NCI-H526 treated with DMSO at 0.1 percent for 48 hours (cell line): ENCODE data around the gene PCSK5.
"Not testable (repeated sequence)": the region's sequence is repeated elsewhere in the genome, so short reads cannot be mapped to it uniquely, and the experiment has no call there.

Experiments
- DNase-seq: peaks from one replicate; lab custom pipeline; 2025; lab: John Stamatoyannopoulos, UW

The PCSK5 gene

DNA sequence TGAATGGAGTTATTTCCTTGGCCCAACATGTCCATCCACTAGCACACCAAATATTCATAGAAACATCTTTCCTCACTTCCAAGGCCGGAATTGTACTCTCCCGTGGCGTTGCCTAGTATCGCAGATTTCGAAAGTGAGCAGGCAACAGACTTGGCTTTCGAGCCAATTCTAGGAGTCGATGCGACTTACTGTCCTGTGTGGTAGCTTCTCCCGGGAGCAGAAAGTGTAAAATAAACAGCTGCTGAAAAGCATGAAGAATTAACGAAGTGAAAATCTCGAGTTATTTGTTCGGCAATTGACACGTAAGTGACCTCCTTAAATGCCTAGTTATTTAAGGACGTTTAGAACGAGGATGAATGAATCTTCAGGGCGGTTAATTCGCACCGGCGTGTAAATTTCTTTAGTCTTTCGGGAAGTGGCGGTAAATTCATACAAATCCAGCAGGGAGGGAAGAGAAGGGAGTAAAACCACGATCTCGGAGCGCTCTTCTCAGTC lies 449 bp upstream of the PCSK5 start:
- DNase-seq, result peak; percentile 52

DNA sequence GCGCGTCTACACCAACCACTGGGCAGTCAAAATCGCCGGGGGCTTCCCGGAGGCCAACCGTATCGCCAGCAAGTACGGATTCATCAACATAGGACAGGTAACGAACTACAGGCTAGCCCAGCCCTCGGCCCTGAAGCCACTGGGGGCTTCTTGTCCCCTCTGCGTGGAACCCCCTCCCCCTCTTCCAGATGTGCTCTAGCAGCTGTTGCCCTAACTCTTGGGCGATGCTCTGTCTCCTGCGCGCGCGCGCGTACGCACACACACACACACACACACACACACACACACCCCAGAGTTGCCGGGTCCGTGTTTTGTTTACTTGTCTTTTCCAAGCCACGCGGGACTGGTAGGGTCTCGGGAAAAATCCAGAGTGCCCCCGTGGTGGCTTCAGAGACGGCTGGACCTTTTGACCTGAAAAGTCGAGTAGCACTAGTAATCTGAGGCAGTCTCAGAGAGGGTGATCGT lies 836 bp downstream of the PCSK5 start:
- no peak for DNase-seq

DNA sequence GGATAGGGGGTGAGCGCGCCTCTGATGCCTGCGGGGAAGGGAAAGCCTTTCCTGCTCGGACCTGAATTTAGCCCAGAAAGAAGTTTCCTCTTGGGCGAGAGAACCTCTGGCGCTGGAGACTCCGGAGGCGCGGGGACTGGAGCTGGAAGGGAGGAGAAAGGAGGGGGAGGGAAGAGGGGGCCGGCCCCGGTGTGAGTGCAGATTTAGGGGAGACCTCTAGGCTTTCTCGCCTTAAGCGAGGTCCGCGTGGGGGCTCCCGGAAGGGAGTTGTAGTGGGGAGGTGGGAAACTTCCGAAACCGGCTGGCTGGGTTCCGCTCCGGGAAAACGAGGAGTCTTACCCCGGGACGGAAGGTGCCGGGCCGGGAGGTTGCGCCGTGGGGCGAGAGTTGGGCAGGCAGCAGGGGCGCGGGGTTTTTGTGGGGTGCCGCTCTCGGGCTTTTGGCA lies 1.3 kb downstream of the PCSK5 start:
- no peak for DNase-seq

DNA sequence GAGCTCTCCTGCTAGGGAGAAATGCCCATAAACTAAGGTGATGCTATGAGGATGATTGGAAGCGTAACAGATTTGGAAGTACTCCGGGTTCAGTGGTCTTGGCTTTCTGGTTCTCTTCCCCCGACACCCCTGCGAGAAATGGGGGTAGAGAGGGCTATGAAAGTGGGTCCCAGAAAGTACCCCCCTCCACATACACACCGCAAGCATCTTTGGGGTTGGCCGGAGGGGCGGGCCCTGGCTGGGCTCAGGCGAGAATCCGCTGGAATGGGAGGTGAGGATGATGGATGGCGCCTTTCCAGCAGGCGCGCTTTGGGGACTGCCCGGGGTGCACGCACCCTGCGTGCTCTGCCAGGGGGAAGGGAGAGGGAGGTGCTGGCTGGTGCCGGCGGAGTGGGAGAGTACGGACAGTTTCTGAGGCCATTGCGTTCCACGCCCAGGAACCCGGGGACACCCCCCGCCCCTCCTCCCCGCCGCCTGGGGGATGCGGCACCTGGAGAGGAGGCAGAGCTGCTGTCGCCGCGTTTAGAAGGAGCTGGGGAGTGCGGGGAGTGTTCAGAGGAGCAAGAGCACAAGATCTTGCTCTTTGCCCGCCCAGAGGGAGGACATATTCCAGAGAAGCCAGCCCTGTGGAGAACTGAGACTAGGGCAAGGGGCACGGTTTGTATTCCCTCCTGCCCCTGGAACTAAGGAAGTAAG lies 1.9 kb downstream of the PCSK5 start:
- DNase-seq, result peak; percentile 23

DNA sequence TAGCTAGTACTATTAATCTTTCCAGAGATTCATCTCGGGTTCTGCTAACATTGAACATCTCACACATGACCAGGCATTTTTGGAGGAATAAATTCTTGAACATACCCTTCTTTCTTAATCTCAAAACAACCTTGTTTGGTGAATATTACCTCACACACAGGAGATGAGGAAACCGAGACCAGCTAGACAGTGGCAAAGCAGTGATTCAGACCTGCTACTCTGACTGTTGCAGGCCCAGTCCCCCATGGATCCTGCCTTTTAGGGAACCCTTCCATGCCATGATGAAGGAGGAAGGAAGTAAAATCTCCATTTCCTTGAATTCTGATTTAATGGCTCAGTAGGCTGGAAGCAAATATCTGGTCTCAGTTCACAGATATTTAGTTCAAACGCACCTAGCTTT lies 2.6 kb downstream of the PCSK5 start:
- DNase-seq, result no peak

DNA sequence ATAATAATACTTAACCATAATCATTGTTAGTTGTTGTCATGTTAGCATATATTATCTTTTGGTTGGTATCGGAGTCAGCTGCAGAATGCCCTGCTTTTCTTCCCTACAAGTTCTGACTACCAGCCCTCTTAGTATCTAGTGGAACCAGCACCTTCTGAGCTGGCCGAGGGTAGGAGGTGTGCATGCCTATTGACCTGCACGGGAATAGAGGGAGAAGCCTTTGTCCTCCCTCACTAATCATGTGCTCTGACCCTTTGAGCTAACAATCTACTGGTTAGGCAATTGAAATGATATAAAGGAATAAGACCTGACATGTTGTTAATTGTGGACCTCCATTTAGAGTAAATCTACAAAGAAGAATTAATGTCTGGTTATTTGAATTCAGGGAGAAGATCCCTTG lies 4.1 kb downstream of the PCSK5 start:
- DNase-seq, result peak; percentile 5

DNA sequence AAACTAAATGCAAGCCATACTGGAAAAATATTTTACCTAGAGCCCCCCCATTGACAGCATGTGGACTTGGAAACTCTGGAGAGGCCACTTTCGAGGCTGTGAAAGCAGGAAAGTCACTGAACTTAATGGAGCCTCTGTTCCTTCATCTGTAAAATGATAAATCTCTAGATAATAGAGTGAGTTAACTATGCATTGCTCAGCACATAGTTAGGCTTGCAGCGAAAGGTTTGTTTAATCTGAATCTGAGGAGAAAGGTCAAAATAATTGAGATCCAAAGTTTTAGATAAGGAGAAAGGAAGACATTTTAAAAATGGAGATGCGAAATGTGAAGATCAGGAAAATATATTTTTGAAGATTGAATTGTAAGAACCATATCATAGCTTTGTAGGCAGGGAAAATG lies 4.6 kb downstream of the PCSK5 start:
- DNase-seq, result no peak

DNA sequence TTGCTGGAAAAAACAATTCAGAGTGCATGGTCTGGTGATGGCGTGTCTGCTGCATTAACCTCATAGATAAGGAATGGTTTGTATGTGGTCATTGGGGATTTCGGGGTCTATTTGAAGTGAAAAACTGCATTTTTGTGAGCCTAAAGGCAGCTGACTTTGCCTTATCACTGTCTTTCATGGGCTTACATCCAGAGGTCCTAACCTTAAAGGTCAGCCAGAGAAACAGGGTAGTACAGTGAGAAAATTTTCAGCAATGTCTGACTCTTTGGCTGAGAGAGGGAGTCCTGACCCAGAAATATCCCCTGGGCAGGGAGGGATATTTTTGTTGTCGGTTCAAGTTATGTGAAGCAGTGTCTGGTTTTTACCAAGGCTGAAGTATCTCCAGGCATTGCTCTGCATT lies 5.7 kb downstream of the PCSK5 start:
- no peak for DNase-seq

DNA sequence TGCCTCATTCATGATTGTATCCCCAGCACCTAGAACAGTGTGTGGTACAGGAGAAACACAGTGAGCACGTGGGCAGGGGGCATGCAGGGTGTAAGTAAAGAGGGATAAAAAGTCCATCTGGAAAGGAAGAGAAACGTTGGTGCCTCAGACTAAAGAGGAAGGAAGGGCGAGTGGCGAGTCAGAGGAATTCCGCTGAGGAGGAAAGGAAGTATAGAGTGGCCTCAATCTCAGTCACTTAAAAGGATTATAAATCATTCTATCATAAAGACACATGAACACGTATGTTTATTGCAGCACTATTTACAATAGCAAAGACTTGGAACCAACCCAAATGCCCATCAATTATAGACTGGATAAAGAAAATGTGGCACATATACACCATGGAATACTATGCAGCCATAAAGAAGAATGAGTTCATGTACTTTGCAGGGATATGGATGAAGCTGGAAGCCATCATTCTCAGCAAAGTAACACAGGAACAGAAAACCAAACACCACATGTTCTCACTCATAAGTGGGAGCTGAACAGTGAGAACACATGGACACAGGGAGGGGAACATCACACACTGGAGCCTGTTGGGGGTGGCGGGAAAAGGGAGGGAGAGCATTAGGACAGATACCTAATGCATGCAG lies 10.5 kb downstream of the PCSK5 start:
- not testable (repeated sequence) for DNase-seq

DNA sequence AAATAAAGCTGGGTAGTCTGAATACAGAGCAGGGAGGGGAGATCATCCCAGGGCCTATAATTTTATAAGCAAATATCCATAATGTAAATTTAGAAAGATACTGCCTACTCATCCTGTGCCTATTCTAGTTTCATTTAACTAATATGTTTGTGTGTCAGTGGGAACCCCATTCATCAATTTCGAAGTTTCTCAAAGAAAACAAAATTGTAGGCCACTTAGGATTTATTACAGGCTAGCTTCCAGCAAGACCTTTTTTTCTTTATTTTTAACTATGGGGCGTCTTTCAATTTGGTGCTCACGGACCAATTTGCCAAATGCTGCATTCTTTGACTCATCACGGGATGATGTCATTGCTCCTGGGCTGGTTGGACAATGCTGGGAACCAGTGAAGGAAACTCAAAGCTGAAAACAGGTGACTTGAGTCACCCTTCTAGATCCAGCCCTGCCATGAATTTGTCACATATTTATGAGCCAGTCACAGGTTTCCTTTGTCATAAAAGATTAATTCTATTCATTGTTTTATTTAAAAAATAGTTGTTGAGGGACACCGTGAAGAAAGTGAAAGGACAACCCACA lies 13.4 kb downstream of the PCSK5 start:
- no peak for DNase-seq

DNA sequence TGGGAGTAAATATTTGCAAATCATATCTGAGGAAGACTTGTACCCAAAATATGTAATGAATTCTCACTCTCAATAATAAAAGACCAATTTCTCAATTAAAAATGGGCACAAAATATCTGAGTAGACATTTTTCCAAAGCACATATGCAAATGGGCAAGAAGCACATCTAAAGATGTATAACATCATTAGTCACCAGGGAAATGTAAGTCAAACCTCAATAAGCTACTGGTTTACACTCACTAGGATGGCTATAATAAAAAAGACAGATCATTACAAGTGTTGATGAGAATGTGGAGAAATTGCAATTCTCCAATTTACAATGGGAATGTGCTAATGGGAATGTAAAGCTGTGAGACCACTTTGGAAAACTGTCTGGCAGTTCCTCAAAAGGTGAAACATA lies 13.9 kb downstream of the PCSK5 start:
- DNase-seq, result no peak

DNA sequence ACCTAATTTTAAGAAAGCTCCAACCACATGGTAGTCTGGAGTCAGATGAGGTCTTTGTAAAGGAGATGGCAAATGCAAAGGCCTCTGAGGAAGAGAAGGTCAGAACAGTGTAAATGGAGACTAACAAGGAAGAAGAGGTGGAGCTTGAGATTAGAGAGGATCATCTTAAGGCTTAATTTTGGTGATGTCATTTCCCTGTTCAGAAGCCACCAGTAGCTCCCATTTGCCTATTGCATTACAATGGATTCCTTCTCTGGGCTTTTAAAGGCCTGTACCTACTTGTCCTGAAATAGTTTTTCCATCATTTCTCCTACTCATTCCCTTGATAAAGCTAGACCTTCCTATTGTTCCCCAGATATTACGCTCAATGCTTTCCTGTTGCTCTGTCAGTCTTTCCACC lies 16.1 kb downstream of the PCSK5 start:
- no peak for DNase-seq

DNA sequence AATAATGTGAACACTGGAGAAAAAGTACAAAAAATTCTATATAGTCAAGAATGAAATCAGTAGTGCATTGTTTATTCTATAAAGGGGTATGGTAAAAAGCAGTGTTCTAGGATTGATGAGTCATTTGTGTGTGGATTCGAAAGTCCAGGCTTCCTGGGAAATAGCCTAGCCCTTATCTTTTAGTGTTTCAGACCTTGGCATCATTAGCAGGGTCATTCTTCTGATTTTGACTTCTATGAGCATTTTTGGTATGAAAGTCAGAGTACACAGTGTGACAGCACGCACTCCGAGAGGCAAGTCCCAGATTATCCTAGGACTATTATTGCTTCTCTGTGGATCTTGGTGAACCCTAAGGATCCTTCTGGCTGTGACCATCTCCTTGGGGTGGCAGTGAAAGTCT lies 16.9 kb downstream of the PCSK5 start:
- no peak for DNase-seq

DNA sequence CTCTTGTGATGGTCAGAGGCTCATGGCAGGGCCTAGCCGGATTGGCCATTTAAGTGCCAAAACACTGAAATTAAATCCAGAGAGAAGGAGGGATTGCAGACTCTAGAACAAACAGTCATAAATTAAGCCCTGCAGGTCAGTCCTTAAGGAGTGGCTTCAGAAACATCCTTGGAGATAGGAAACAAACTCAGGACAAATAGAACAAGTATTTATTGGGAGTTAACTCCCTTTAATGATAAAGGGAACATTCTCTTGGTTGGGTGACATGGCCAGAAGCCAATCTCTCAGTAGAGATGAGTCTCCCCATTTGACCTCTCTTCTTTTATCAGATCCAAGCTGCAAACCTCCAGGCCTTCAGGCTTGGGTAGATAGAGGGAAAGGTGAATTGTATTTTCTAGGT lies 17.4 kb downstream of the PCSK5 start:
- DNase-seq, result no peak

DNA sequence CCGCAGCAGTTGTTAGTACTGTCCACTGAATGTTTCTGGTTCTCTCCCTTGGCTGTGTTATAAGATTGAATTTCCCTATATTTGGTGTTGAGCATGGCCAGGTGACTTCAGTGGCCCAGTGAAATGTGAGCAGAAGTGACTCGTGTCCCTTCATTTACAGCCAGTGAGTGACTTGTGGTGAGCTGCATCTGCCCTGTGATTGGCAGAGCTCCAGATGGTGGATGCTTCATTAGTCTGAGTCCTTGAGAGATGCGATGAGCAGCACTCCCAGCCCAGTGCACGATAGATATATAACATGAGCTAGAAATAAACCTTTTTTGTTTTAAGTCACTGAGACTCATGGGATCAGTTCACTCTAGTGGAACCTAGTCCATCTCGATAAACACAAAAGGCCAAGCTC lies 19.3 kb downstream of the PCSK5 start:
- DNase-seq, result no peak

DNA sequence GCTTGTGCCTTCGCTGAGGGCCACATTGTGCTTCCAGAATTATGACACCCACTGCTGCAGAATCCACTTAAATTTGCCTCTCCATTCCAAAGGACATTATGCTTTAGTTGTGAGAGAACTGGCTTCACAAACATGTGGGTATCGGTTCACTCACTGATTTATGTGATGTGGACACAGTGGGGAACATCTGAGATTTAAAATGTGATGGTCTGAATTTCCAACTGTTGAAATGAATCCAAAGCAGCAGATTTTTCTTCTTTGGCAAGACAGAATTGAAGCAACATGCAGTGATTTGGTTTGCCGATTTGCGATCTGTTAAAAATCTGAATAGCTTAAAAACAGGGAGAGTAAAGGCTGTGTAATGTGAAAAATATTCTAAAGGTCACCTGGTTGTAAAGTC lies 20.3 kb downstream of the PCSK5 start:
- no peak for DNase-seq

DNA sequence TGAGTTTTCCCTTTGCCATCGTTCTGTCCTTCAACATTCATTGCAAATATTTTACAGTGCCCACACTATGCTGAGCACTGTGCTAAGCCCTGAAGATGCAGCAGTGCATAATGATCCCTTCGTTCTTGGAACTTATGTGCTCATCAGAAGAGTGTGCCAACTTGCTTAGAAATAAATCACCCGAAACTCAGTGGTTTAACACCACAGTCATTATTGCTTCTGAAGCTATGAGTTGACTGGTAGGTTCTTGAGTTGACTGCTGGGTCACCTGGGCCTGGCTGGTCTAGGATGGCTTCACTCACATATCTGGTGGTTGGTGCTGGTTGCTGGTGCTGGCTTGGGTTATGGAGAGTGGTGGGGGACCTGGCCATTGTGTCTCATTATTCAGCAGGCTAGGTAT lies 20.9 kb downstream of the PCSK5 start:
- no peak for DNase-seq

DNA sequence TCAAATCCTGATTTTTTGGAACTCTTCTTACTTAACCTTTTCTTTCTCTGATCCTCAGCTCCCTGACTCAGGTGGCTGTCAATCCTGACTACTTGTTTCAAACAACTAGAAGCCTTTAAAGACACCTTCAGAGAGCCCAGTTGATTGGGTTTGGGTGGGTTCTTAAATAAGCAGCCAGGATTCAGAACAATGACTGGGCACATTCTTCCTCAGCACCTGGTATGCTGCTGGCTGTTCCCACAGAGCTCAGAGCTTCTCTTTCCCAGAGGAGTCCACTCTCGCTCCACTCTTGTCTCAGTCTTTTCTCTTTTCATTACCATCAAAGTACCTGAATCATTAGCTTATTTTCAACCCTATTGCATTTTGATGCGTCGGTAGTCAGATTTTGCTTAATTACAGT lies 22.5 kb downstream of the PCSK5 start:
- no peak for DNase-seq

DNA sequence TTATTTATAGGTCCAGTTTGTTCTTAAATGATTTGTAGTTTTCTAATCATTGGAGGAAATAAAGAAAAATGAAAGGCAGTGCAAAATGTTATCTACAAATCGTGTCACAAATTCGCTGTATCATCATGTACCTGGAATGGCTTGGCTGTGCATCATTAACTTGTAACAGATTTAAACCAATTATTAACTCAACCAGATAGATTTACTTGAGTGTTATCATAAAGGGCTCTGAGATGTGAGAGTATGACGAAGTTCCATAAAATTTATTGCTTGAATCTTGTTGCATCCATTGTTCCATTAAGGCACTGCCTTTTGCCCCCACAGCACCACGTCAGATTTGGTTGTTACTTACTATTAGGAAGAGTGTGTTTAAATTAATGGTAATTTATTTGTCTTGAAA lies 23.5 kb downstream of the PCSK5 start:
- DNase-seq, result no peak

DNA sequence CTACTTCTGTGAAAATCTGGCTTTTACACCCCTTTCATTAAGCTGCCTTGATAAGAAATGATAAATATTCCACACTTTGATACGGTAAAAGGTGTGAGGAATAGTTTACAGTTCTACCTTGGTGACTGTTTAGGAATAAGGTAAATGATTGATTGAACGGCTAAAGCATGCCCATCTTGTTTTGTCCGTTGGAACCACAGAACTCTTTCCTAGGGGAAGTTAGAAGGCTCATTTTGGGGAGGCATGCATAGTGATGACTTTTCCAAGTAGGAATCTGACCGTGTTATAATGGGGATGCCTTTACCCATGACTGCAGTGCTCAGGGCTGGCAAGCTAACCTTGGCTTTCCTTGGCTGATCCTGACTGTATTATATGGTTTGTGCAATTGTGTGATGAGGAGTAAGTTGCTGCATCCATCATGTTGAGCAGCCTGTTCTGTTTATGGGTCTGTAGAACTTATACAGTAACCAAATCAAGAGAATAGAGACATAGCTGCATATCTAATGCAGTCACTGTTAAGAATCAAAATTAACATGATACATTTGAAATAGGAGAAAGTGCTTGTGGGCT lies 24.5 kb downstream of the PCSK5 start:
- no peak for DNase-seq

DNA sequence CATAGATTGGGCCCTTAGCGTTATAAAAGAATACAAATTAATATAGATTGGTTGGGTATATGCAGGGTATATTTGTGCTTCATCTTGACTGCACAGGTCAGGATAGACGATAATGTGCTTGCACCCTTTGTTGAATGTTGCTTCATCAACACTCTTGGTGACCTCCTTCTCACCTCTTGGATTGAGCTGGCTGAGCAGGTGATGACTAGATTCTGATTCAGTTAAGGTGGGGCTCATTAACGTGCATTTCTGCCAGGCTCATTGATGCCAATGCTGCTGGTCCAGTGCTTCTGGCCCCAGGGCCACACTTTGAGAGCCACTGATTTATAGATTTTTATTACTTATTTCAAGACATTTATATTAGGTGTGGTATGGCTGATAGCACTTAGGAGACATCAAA lies 27.7 kb downstream of the PCSK5 start:
- DNase-seq, result no peak

DNA sequence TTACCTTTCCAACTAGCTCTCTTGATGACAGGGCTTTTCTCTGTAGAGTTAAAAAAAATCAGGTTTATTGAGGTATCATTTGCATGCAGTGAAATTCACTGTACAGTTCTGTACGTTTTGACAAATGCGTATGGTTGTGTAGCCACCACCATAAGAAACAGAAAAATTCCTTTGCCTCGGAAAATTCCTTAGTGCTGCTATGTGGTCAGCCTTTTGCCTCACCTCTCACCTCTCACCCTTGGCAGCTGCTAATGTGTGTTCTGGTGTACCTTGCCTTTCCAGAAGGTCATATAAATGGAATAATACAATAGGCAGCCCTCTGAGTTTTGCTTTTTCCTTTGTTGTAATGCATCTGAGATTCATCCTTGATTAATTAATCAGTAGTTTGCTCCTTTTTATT lies 28.4 kb downstream of the PCSK5 start:
- peak; percentile 14 for DNase-seq
